Neural crest cell (in vitro differentiated cells): ENCODE data around the gene TSC22D1. TPM values are rescaled to one million over a fixed set of nuclear protein-coding genes. Genes with fewer than 3 reads are reported as not detected.

Experiments
- DNase-seq: peaks from one replicate; pipeline ENCODE4 v3.0.0; 2021; ENCODE audit warnings: low read depth, mixed read lengths, low spot score
- H3K27ac Mint-ChIP-seq: one replicate; pipeline ENCODE4 v1.8.0; 2021; ENCODE audit warnings: mild to moderate bottlenecking, mixed read lengths; ENCODE audit not compliant: unreplicated experiment
- H3K27me3 Mint-ChIP-seq: 2 replicates; pipeline ENCODE4 v1.8.0; 2021; ENCODE audit warnings: low read depth, mild to moderate bottlenecking, mixed read lengths
- H3K36me3 Mint-ChIP-seq: 2 replicates; pipeline ENCODE4 v1.8.0; 2021; ENCODE audit warnings: low read depth, mild to moderate bottlenecking, mixed read lengths
- H3K4me1 Mint-ChIP-seq: 2 replicates; pipeline ENCODE4 v1.8.0; 2021; ENCODE audit warnings: mixed read lengths
- H3K4me3 Mint-ChIP-seq: one replicate; pipeline ENCODE4 v1.8.0; 2021; ENCODE audit warnings: mild to moderate bottlenecking, mixed read lengths
- H3K9me3 Mint-ChIP-seq: 2 replicates; pipeline ENCODE4 v1.8.0; 2021; ENCODE audit warnings: mixed read lengths
- CTCF ChIP-seq: fragments of 200-600 bp; sonication (generic); conservative IDR thresholded peaks from 2 replicates; pipeline ENCODE4 v1.5.0; 2021; ENCODE audit warnings: antibody characterized with exemption, mild to moderate bottlenecking
- total RNA-seq: library from RNA; stranded (reverse); gene quantifications from 2 replicates; pipeline ENCODE4 v1.2.1, GENCODE V29; 2021

TSC22D1 gene
- total RNA-seq, 1 donor from 2014 or later = 119 TPM

- Mint-ChIP-seq H3K9me3 (no peaks in the 10 kb centered on the region), H3K4me1 (peaks cover 21% of the 10 kb centered on the region), H3K4me3 (no peak overlapping the region), H3K36me3 (no peaks in the 10 kb centered on the region), H3K27ac (peak overlapping the region; percentile 69), H3K27me3 (no peaks in the 10 kb centered on the region)
- TF ChIP-seq CTCF = no peak
- DNase-seq = no peak
Observed at GRCh38 chr13:44410328-44410859, 165.7 kb downstream of the TSC22D1 start.

- Mint-ChIP-seq H3K27ac (peak overlapping the region; percentile 7), H3K4me1 (peaks cover 28% of the 10 kb centered on the region), H3K36me3 (no peaks in the 10 kb centered on the region), H3K4me3 (no peak overlapping the region), H3K9me3 (no peaks in the 10 kb centered on the region), H3K27me3 (no peaks in the 10 kb centered on the region)
- no peak for DNase-seq
- no peak for TF ChIP-seq CTCF
Observed at GRCh38 chr13:44409595-44409994, 166.5 kb downstream of the TSC22D1 start.

GRCh38 chr13:44407891-44408290, 168.2 kb downstream of the TSC22D1 start:
- Mint-ChIP-seq H3K9me3 (no peaks in the 10 kb centered on the region), H3K36me3 (no peaks in the 10 kb centered on the region), H3K27me3 (no peaks in the 10 kb centered on the region), H3K4me1 (peaks cover 42% of the 10 kb centered on the region), H3K4me3 (no peak overlapping the region), H3K27ac (no peak overlapping the region)
- no peak for TF ChIP-seq CTCF
- DNase-seq = no peak

- no peaks in the 10 kb centered on the region for H3K36me3 Mint-ChIP-seq
- no peaks in the 10 kb centered on the region for H3K9me3 Mint-ChIP-seq
- peaks cover 39% of the 10 kb centered on the region for H3K4me1 Mint-ChIP-seq
- H3K27me3 Mint-ChIP-seq = no peaks in the 10 kb centered on the region
- no peak overlapping the region for H3K27ac Mint-ChIP-seq
- H3K4me3 Mint-ChIP-seq = no peak overlapping the region
- TF ChIP-seq CTCF = no peak
- DNase-seq = no peak
Observed at GRCh38 chr13:44407379-44407778, 168.8 kb downstream of the TSC22D1 start.

- Mint-ChIP-seq H3K4me3 (no peak overlapping the region), H3K27me3 (no peaks in the 10 kb centered on the region), H3K36me3 (no peaks in the 10 kb centered on the region), H3K9me3 (no peaks in the 10 kb centered on the region), H3K27ac (no peak overlapping the region), H3K4me1 (peaks cover 33% of the 10 kb centered on the region)
- DNase-seq = no peak
- TF ChIP-seq CTCF = no peak
Observed at GRCh38 chr13:44406617-44407016, 169.5 kb downstream of the TSC22D1 start.
